HG03196 (cell line): ENCODE results near the gene HORMAD2.
"Not testable (repeated sequence)": the region's sequence is repeated elsewhere in the genome, so short reads cannot be mapped to it uniquely, and the experiment has no call there.

ENCODE experiments used
- ATAC-seq: cut with Tn5 transposase; IDR thresholded peaks from one replicate; pipeline ENCODE4 v1.9.1; 2021; ENCODE audit not compliant: unreplicated experiment

HORMAD2 gene

GRCh38 chr22:30208631-30209603, 128.7 kb downstream of the HORMAD2 start:
- no peak for ATAC-seq

DNA sequence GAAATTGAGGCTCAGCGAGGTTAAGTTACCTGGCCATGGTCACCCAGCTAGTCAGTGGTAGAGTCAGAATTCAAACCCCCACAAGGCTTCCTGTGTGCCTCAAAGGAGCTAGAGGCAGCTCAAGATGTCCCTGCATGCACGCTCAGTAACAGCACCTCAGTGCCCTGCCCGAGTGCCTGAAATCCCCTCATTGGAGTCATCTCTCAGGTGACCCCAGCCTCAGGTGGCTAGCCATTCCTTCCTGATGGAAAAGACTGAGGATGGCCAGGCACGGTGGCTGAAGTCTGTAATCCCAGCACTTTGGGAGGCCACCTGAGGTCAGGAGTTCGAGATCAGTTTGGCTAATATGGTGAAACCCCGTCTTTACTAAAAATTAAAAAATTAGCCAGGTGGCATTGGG, 129.4 kb downstream of the HORMAD2 start:
- no peak for ATAC-seq

DNA sequence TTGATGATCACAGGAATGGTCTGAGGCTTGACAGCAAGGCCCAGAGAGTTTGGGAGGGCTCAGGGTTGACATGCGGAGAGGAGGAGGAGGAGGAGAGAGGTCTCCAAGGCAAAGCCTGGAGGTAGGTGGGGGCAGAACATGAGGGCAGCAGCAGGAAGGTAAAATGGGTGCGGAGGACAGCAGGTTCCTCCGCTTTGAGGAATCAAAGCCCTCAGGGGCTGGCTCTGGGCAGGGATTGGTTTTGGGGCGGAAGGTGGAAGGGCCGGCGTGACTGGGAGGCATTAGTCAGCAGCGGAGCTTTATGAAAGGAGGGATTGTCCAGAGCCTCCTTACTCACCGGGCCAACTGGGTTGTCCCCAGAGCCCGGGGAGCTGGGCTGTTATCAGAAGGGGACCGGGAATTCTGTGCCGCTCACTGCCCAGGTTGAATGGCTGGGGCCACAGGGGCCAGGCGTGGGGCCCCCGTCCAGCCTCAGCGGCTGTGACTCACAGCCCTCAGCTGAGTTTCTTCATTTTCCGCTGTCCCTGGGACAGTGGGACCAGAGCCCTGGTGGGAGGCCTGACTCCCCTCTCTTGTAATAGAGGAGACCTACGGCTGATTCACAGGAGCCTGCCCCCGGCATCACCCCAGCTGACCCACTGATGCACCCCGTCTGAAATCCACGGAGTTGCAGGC, 130.1 kb downstream of the HORMAD2 start:
- ATAC-seq = no peak

DNA sequence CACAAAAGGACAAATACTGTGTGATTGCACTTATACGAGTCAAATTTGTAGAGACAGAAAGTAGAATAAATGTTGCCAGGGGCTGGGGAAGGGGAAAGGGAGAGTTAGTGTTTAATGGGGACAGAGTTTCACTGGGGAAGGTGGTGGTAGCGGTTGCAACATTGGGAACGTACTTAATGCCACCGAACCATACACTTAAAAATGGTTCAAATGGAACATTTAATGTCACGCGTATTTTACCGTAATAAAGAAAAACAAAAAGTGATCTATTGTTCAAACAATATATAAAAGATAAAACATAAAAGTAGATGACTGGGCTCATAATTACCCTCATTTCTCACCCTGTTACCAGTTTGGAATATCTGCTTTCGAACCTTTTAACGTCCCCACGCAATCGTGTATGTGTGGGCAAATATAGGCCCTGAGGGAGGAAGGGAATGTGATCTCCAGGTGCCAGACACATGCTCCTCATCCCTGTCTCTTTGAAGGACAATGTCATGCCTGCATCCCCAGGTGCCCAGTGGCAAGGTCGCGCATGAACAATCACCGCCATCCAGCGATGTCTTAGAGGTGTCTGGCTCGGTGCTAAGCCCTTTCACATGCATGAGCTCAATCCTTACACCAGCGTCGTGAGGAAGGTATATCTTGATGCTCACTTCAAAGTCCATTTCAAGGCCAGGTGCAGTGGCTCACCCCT, 131.0 kb downstream of the HORMAD2 start:
- no peak for ATAC-seq

GRCh38 chr22:30212363-30212995, 132.2 kb downstream of the HORMAD2 start:
- ATAC-seq = no peak

GRCh38 chr22:30212996-30213441, 132.8 kb downstream of the HORMAD2 start:
- ATAC-seq = no peak

DNA sequence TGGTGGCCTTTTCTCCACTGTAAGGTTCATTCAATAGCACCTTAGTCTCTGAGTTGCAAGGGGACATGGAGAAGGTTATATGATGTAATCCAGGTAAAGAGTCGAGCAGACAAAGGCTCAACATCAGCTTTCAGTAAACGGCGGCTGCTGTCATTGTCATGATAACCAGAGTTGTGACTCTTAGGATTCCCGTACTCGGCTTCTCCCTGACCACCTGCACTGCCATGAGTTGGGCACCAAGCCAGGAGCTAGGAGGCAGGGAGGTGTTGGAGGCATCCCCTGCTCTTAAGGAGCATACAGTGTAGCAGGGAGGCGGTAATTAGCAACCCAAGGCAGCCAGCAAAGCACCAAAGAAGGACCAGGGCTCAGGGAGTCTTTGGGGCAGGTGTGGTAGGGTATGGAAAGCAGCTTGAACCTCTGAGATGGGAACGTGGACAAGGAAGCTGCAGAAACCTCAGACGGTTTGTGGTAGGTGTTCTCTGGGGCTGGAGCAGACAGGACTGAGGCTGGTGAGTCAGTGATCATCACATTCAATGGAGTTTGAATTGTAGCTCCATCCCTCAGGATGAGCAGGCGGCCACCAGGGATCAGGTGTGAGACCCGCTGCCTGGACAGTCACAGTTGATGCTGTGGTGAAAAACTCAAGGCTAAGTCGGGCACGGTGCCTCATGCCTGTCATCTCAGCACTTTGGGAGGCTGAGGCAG, 134.6 kb downstream of the HORMAD2 start:
- no peak for ATAC-seq

DNA sequence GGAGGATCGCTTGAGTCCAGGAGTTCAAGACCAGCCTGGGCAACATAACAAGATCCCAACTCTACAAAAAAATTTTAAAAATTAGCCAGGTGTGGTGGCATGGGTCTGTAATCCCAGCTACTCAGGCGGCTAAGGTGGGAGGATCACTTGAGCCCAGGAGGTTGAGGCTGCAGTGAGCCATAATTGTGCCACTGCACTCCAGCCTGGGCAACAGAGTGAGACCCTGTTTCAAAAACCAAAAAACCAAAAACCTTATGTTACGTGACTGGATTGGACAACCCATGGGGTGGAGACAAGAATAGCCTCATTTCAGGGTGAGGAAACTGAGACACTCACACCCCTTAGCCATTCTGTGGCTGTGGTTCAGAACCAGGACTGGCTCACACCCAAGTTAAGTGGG, 136.0 kb downstream of the HORMAD2 start:
- not testable (repeated sequence) for ATAC-seq

DNA sequence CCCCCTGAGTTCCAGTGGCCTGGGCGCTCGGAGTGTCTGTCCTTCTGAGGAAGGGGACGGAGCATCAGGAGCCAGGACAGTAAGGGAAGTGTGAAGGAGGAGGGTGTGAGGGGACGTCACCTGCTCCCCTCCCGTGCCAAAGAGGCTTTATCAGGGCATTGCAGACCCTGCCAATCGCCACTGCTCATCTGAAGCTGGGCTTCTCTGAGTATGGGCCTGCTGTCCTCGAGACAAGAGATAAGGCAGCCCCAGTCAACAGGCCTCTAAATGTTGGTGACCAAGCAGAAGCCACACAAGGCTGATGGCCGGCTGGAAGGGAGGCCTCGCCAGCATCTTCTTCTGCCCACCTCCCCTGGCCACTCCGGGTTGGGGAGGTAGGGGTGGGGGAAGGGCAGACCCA, 136.4 kb downstream of the HORMAD2 start:
- no peak for ATAC-seq

DNA sequence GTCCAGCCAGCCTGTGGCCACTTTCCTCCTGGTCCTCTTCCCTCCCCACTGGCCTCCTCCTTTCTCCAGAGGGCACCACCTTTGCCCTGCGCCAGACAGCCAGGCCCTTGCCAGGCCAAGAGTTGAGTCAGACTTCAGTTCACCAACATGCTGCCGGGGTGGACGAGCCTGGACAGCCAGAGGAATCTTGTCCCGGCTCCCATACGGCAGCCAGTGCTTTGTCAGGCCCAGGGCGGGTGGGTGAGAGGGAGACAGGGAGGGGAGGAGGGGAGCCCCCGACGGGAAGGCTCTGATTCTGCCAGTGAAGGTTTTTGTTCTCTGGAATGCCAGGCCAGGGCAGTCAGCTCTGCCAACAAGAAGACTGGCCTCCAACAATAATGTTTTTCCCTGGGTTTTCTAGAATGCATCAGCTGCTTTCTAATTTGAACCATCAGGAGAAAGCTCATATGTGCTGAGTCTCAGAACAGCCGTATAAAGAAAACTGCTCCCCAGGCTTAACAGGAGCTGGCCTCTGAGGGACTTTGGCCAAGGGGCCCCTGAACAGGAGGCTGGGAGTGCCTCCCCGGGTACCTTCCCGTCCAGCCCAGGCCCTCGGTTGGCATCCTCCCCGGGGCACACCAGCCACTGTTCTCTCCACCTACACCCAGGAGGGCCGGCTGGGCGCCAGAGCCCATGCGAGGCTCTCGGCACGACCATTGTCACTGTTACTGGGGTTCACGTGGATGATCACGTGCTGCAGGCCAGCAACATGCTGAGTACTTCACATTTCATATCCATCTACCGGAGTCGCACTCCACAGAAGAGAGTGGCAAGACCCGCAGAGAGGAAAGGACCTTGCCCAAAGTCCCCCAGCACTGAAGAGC, 137.7 kb downstream of the HORMAD2 start:
- no peak for ATAC-seq

- ATAC-seq = no peak
Measured at GRCh38 chr22:30219049-30219654, 138.9 kb downstream of the HORMAD2 start.

GRCh38 chr22:30219668-30220278, 139.5 kb downstream of the HORMAD2 start:
- ATAC-seq = no peak

GRCh38 chr22:30220338-30221012, 140.2 kb downstream of the HORMAD2 start:
- no peak for ATAC-seq

- no peak for ATAC-seq
Measured at GRCh38 chr22:30221121-30221992, 141.1 kb downstream of the HORMAD2 start.

- ATAC-seq = no peak
Measured at GRCh38 chr22:30222321-30222720, 142.1 kb downstream of the HORMAD2 start.

DNA sequence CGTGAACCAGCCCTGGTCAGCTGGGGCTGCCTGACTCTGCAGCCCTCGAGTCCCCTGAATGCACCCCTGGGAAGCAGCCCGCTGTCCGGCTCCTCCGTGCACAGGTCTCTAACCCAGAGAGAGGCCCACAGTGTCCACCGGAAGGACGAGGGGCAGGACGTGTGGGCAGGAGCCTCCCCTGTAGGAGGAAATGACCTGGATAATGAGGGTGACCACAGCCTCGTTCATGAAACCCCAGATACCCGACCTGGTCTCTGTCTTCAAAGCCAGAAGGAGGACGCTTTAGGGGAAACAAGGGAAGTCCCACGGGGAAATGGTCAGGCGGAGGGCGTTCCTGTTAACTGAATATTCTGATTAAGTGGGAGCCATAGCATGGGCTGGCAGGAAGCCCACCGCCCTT, 143.0 kb downstream of the HORMAD2 start:
- no peak for ATAC-seq
